ENCODE measurements around the gene TLK2.
"Not testable (repeated sequence)": the region's sequence is repeated elsewhere in the genome, so short reads cannot be mapped to it uniquely, and the experiment has no call there.

TLK2 gene

GRCh38 chr17:62601471-62601870, 122.8 kb downstream of the TLK2 start:
- no peak for DNase-seq (ENCODE audit: low read depth)

GRCh38 chr17:62603783-62604182, 125.2 kb downstream of the TLK2 start:
- not testable (repeated sequence) for DNase-seq (ENCODE audit: low read depth)

GRCh38 chr17:62605588-62605987, 127.0 kb downstream of the TLK2 start:
- DNase-seq (ENCODE audit: low read depth) = no peak

- no peak for DNase-seq (ENCODE audit: low read depth)
Measured at GRCh38 chr17:62611292-62611691, 132.7 kb downstream of the TLK2 start.

- DNase-seq (ENCODE audit: low read depth) = no peak
Measured at GRCh38 chr17:62611728-62612127, 133.1 kb downstream of the TLK2 start.

GRCh38 chr17:62612289-62612688, 133.7 kb downstream of the TLK2 start:
- DNase-seq (ENCODE audit: low read depth) = not testable (repeated sequence)

GRCh38 chr17:62613095-62613494, 134.5 kb downstream of the TLK2 start:
- not testable (repeated sequence) for DNase-seq (ENCODE audit: low read depth)

- no peak for DNase-seq (ENCODE audit: low read depth)
Measured at GRCh38 chr17:62614142-62614541, 135.5 kb downstream of the TLK2 start.

- DNase-seq (ENCODE audit: low read depth) = no peak
Measured at GRCh38 chr17:62615503-62615902, 136.9 kb downstream of the TLK2 start.

- no peak for DNase-seq (ENCODE audit: low read depth)
Measured at GRCh38 chr17:62616993-62617893, 138.6 kb downstream of the TLK2 start.

- DNase-seq (ENCODE audit: low read depth) = no peak
Measured at GRCh38 chr17:62617894-62618472, 139.4 kb downstream of the TLK2 start.

- DNase-seq (ENCODE audit: low read depth) = no peak
Measured at GRCh38 chr17:62618647-62619416, 140.2 kb downstream of the TLK2 start.

- DNase-seq (ENCODE audit: low read depth) = no peak
Measured at GRCh38 chr17:62619417-62620155, 141.0 kb downstream of the TLK2 start.

- DNase-seq (ENCODE audit: low read depth) = no peak
Measured at GRCh38 chr17:62621223-62621622, 142.6 kb downstream of the TLK2 start.

GRCh38 chr17:62625184-62625869, 146.7 kb downstream of the TLK2 start:
- no peak for DNase-seq (ENCODE audit: low read depth)

GRCh38 chr17:62625870-62626200, 147.2 kb downstream of the TLK2 start:
- DNase-seq (ENCODE audit: low read depth) = no peak

- no peak for DNase-seq (ENCODE audit: low read depth)
Measured at GRCh38 chr17:62626719-62627218, 148.1 kb downstream of the TLK2 start.

- DNase-seq (ENCODE audit: low read depth) = no peak
Measured at GRCh38 chr17:62627219-62627903, 148.7 kb downstream of the TLK2 start, which contains the start of gene MRC2. Gene MRC2 (plus strand): TSS chr17:62627670. CDS start chr17:62627803, 133 bp downstream.

GRCh38 chr17:62627904-62628633, 149.4 kb downstream of the TLK2 start:
- DNase-seq (ENCODE audit: low read depth) = no peak

Measured in activated T-helper 1 cell treated with Interleukin-2 at 50 U/mL for 16 hours (primary cell).